ENCODE results near the gene RHOT2. TPM values are rescaled to one million over a fixed set of nuclear protein-coding genes. Genes with fewer than 3 reads are reported as not detected.
A peak's percentile ranks its signal among the peaks of the same experiment; 100 is the strongest.
"Not testable (repeated sequence)": the region's sequence is repeated elsewhere in the genome, so short reads cannot be mapped to it uniquely, and the experiment has no call there.

Gene RHOT2
- polyA plus RNA-seq, 1 donor, result 68.7 TPM

DNA sequence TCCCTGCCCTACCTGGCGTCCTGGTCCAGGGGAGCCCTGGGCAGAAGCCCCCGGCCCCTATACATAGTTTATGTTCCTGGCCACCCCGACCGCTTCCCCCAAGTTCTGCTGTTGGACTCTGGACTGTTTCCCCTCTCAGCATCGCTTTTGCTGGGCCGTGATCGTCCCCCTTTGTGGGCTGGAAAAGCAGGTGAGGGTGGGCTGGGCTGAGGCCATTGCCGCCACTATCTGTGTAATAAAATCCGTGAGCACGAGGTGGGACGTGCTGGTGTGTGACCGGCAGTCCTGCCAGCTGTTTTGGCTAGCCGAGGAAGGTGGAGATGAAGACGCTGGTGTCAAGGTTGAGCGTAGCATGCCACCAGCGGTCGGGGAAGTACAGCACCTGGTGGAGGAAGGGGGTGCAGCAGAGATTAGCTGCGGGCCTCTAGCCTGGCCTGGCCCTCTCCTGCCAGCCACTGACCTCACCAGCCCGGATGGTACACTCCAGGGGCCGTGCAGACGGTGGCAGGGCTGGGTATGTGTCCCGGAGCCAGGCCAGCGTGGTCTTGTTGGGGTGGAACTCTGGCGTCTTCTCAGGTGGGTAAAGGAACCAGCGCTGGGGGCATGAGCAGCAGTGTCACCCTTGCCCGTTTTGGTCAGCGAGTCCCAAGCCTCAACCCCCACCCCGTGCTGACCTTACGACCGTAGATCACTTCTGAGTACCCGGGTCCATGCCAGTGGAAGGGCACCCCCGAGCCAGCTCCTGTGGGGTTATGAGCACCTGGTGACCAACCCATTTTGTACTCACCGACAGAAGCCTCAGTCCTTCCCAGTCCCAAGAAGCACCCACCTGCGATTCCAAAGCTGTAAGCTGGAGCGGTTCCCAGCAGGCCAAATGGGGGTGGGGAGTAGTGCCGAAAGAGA is 14.8 kb downstream of the RHOT2 start:
- no peak for DNase-seq

DNA sequence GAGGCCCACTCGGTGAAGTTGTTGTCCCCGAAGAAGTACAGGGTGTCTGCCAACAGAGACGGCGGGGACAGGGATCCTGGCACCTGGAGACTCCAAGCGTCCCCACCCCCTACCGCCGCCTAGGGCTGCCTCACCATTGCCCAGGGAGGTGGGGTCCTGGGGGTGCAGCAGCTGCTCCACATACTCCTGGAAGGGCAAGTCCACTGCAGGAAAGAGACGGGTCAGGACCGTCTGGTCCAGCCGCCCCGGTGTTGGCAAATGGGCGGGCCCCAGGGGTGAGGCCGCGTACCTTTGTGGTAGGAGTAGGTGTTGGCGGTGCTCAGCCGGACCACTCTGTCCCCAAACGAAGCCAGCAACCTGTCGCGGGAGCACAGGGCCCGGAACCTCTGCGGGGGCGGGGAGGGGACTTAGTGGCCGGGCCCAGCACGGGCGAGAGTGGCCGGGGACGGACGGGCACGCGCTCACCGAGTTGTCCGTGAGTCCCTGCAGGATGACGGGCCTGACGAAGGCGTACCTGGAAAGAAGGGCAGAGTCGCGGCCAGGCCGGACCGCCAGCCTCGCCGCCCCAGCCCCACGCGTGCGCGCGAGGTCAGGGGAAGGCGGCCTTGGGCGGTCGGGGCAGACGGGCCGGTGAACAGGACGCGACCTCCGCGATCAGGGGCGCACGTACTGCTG is 15.6 kb downstream of the RHOT2 start:
- DNase-seq, result no peak

DNA sequence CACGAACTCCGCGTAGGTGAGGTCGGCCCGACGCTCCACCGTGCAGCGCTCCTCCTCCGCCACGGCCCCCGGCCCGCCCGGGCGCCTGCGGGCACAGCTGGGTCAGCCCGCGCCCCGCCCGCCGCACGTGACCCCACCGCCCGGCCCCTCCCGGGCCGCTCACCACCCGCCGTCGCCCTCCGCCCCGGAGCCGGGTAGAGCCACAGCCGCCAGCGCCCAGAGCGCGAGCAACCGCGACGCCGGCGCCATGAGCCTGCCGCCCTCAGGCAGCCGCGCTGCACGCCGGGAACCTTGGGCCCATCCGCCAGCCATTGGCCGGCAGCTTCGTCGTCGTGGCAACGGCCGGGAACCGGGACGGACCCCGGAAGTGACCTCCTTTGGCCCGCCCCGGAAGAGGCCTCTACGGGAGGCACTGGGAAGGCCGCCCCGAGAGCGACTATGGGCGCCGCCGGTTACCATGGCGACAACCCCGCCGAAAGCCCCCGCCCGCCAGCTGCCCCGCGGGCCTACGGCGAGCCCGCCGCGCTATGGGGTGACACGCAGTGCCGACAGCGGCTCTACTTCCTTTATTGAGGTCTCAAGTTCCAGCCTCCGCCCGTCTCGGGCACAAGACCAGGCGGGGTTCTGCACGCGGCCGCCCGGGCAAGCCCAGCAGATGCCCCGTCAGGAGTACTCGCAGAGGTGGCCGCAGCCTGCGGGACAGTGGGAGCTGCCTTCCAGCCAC is 16.3 kb downstream of the RHOT2 start, which contains the start of gene JMJD8:
TSS of gene JMJD8 (minus strand) at position 264 of the 724 bp plus-strand sequence. CDS start at position 249, 15 bp downstream.
- peak; percentile 97 for DNase-seq

DNA sequence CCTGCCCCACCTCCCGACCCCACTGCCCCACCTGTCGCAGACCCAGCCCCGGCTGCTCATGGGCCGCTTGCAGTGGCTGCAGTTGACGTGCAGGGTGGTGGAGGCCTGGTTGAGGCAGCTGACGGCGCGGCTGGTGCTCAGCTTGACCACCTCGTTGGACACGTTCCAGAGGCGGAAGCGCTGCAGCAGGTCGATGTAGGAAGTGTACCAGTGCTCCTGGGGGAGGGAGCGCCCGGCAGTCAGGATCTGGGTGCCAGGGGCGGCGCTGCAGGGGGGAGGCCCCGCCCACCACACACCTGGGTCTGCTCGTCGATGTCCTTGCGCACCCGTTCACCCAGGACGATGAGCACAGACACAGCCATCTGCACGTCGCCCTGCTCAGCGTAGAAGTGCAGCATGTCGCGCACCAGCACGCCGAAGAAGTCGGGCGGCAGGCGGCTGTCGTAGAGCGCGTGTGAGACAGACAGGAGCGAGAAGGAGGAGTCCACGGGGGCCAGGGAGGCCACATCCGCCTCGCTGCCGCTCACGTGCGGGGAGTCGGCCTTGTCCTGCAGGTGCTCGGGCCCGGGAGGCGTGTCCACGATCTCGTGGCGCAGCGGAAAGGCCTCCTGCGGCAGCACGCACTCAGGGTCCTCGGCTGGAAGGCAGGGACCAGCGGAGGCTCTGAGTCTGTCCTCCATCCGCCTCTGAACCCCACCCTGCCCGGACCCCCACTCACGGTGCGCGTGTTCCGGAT is 17.2 kb downstream of the RHOT2 start:
- no peak for DNase-seq

DNA sequence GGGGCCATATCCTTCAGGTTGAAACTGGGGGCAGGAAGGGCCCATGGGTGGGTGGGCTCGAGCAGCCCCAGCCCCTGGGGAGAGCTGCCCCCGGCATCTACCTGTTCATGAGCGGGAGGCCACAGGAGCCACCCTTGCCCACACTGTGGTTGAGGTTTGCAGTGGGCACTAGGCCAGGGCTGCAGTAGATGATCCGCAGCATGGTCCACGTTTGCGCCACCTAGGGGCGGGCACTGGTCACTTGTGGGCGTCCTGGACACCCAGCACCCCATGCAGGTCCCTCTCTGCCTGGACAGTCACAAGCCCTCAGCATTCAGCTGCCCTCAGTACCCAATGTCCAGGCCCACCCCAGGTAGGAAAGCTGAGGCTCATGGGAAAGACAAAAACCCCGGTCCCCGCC is 18.0 kb downstream of the RHOT2 start:
- DNase-seq, result no peak

DNA sequence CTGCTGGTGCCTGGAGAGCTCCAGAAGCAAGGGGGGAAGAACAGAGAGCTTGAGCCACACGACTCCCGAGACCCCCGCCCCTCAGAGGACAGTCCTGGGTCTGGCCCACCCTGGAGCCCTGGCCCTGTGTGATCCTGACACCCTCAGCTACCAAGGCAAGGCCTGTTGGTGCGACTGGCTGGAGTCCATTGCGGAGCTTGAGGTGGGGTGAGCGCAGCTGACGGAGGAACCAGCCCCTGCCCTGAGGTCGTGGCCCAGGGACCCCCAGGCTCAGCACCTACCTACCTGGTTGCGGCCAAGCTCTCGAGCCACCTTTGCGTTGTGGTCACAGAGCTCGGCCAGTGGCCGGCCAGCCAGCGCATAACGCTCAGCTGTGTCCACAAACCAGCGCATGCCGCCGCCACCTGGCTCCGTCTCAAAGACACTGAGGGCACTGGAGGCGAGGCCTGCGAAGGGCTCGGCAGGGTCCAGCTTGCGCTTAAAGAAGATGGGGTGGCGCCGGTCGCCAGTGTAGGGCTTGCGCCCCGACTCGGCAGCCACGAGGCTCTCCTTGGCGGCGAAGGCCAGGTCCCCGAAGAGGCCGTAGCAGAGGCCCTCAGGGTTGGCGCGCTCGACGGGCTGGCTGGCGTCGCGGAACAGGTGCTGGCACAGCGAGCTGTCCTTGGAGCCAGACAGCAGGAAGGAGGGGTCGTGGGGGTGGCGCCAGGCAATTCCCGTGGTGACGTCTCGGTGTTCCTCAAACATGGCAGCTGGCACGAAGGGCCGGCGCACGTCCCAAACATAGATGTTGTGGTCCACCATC is 18.7 kb downstream of the RHOT2 start:
- no peak for DNase-seq

DNA sequence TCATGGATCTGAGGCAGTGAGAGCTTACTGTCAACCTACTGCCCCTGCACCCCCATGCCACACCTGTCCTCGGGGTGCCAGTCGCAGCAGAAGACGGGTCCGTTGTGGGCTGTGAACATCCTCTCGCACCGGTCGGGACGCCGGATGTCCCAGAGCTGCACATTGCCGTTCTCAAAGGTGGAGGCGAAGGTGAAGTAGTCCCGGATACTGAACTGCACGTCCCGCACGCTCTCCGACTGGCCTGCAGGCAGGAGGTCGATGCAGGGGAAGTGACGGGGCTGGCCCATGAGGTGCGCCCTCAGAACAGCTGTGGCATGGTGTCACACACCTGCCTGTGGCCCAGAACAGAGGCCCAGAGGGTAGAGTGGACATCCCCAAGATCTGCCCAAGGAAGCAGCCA is 19.6 kb downstream of the RHOT2 start:
- DNase-seq, result no peak

DNA sequence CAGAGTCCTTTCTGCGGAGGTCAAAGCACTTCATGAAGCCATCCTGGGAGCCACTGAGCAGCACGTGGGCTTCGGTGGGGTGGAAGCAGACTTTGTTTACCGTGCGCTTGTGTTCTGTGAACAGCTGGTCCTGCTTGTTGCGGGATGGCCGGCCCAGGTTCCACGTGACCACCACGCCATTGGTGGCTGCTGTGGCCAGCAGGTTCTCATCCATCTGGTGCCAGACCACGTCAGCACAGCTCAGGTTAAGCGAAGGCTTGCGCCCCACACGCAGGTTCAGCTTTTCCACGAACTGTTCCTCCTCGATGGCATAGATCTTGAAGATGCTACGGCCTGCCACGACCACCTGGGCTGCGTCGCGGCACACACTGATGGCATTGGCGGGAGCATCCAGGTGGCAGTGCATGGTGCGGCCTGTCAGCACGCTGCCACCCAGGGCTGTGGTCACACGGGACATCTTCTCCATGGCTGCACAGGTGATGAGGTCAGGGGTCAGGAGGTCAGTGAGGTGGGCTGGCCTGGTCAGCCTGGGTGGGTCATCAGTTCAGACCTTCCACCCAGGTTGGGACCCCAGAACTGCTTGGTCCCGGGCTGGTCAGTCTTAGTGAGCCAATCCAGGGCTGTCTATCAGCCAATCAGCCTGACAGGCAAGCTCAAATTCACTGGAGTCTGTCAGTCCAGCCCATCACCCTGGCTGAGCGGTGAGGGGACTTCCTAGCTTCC is 21.4 kb downstream of the RHOT2 start:
- no peak for DNase-seq

DNA sequence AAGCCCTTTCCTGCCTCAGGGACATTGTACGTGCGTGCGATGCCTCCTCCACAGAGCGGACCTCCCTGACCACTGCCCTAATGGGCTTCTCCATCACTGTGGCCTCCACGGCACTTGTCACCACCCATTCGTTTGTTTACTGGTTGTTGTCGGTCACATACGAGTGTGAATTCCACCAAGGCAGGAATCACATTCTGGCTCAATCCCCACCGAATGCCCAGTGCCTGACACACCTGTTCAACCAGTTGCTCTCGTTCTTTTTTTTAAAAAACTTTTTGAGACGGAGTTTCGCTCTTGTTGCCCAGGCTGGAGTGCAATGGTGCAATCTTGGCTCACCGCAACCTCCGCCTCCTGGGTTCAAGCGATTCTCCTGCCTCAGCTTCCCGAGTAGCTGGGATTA is 23.3 kb downstream of the RHOT2 start:
- not testable (repeated sequence) for DNase-seq

DNA sequence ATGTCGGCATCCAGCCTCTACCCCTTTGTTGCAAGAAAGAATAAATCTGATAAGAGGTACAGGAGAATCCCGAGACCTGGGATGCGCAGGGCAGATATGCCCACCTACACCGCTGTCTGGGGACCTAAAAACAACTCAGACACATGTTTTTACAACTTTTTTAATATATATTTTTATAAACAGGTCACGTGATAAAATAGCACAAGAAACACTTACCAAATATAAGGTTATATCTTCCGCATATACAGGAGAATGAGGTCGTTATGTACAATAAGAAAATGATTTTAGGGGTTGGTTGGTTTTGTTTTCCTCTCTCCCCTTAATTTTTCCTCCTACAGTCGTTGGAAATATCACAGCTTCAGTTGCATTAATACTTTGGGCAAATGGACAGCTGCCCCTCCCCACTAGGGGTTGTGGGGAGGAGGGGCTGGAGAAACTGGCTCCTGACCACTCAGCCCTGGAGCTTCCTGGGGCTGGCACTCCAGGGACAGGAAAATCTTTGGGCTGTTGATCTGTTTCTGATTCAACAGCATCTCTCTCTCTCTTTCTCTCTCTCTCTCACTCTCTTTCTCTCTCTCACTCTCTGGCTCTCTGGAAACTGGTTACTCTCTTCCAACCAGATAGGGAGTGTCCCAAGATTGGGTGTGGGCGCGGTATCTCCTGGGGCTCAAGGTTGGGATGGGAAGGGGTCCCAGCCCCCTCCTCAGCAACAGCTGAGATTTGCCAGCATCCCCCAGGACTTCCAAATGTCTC is 24.6 kb downstream of the RHOT2 start:
- no peak for DNase-seq

DNA sequence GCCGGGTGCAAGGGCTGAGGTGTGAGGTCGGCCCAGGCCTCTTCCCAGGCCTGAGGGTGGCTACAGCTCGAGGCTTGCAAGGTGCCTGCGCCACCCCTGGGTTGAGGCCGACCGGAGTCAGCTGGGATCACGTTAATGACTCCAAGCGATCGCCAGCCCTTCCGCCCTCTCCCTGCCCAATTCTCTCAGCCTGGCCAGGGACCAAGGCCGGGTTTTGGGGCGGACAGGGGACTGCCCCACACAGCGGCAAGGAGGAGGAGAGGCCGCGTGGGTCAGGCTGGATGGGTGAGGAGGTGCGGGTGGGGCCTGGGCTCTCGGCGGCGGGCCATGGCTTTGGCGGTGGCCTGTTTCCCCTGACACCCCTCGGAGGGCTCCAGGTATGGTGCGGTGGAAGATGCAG is 25.4 kb downstream of the RHOT2 start:
- no peak for DNase-seq

DNA sequence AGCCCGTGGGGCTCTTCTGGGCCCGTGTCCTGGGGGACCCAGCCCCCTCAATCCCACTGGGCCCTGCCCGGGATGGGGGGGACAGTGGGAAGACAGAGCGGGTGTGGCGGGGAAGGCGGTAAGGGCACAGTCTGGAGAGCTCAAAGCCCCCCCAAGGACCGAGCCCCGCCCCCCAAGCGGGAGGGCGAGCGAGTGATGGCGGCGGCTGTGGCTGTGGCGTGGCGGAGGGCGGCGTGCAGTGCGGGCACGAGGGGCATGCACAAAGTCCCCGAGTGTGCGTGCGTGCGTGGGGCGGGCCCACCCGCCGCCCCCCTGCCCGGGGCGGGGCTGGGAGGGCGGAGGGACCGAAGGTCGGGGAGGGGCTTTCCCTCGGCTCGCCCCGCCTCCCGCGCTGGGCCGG is 25.8 kb downstream of the RHOT2 start:
- DNase-seq, result no peak

DNA sequence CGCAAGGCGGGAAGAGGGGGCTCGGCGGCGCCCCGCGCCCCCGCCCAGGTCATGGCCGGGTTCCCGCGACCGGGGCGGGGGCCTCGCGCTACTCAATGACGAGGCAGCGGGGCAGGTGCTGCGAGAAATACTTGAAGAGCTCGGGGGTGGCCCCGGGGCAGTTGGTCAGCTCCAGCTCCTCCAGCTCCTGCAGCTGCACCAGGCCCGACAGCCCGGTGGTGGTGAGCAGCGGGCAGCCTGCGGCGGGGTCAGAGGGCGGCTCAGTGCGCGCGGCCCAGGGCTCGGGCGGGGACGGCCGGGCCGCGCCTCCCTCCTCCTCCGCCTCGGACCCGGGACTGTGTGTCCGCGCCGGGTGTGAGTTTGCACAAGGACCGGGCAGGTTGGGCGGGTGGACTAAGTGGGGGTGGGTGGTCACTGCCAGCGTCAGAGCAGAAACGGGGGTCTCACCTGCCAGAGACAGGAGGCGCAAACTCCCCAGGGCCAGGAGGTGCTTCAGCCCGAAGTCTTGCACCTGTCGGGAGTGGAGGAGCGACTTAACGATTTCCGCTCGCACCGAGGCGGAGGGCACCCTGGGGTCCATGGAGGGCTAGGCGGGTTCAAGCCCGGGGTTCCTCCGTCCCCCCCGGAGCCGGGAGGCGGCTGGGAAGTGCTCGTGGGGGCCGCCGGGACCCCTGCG is 26.4 kb downstream of the RHOT2 start:
- DNase-seq, result no peak

DNA sequence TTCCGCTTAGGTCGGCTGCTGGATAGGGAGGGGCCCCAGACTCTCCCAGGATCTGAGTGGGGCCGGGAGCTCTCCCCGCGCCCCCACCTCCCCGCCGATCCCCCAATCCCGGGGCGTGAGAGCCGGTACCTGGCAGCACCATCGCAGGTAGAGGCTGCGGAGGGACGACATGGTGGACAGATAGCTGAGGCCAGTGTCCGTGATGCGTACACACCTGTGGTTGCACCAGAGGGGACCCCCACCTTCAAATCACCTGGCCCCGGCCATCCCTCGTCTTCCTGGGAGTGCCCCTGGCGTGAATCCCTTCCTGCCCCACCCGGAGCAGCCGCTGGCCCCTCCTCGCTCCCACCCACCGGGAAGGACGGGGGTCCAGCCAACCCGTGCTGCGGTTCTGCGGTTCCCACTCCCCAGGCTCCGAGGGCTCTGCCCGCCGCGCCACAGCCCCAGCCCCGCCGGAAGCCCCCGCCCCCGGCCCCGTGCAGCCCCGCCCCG is 27.0 kb downstream of the RHOT2 start:
- no peak for DNase-seq

DNA sequence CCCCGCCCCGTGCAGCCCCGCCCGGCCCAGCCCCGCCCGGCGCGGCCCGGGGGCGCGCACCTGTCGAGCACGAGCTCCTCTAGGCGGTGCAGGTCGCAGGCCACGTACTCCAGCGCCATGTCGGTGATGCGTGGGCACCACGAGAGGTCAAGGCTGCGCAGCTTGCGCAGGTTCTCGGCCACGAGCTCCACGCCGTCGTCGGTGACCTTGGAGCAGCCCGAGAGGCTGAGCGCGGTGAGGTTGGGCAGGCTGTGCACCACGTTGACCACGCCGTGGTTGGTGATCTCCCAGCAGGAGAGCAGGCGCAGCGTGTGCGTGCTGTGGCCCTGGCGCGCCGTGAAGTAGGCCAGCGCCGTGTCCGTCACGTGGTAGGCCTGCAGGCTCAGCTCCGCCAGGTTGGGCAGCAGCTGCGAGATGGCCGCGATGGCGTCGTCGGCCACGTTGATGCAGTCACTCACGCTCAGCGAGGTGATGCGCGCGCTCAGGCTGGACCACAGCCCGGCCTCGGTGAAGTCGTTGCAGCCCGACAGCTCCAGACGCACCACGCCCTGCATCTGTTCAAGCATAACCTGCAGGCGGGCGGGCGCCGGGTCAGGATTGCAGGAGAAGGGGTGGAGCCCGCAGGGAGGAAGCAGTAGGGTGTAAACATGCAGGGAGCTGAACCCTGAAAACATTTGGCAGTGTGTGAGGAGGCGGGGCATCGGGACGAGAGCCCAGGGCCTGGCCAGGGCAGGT is 27.6 kb downstream of the RHOT2 start:
- no peak for DNase-seq

DNA sequence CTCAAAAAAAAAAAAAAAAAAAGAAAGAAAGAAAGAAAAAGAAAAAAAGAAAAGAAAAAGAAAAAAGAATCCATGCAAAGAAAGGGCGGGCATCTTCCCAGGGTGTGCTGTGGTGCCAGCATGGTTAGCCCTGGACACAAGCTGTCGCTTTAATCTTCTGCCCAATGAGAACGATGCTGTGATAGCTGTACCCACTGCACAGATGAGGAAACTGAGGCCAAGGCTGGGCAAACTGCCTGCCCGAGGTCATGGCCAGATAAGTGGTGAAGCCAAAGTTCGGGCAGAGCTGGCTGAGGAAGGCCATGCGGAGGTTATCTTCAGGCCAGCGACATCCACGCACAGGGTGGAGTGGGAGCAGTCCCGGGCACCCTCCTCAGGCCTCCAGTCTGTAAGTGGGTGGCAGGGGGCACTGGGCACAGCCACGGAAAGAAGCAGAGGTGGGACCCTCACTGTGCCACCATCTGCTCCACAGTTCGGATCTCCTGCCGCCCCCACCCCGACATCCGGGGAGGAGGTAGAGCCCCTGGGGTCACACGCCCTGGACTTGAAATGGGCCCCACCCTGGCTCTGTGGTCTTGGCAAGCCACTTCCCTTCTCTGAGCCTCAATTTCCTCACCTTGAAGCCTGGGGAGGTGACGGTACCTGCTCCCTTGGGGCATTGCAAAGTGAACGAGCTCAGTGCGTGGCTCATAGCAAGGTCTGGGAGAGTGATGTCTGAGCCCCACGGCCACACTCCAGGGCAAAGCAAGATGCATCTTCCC is 31.2 kb downstream of the RHOT2 start:
- no peak for DNase-seq

DNA sequence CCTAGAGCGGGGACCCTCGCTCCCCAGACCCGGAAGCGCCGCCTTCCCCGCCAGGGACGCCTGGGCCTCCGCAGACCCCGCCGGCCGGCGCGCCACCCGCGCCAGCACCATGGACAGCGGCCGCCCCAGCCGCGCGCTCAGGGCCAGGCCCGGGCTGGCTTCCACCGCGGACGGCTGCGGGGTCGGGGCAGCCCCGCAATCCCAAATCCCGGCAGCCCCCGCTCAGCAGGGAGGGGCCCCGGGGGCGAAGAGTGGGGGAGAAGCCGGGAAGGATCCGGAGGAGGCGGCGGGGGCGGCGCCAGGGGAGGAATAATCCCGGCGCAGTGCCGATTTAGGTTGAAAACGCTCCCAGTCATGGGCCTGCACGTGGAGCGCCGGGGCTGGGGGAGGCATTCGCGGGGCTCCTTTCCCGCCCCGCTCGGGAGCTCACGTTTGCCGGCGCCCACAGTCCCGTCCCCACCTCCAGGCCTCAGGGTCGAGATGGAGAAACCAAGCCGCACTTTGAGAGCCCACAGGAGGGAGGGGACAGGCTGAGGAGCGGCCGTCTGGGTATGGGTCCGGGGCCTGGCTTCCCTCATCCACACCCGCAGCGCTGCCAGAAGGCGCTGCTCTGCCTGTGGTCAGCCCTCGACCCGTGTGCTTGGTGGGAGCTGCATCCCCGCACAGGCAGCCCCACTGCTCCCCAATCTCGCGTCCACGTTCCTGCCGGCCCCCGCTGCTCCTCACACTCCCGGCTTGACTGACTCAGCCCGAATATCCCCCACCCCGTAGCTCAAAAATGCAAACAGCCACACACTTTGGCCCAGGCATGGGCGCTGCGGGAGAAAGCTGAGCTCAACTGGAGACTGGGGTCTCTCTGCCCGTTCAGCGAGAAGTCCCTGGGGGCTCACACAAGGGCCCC is 33.0 kb downstream of the RHOT2 start:
- no peak for DNase-seq
